GM23338 (cell line): ENCODE results near the gene DNAH11. TPM values are rescaled to one million over a fixed set of nuclear protein-coding genes. Genes with fewer than 3 reads are reported as not detected.

Experiments used
- ATAC-seq: fragments of 200-7000 bp; cut with Tn5 transposase; 3 replicates; pipeline ENCODE4 v1.9.1; 2020
- DNase-seq: peaks from one replicate; pipeline ENCODE4 v3.0.0-alpha.2; 2015; ENCODE audit warnings: low spot score
- H2AFZ ChIP-seq: fragments of 200-600 bp; sonication (generic); 2 replicates; pipeline ENCODE4 v1.8.0; 2016; ENCODE audit warnings: antibody characterized with exemption, mild to moderate bottlenecking, moderate library complexity
- H3F3A ChIP-seq: fragments of 200-600 bp; sonication (generic); replicated peaks from 2 replicates; pipeline ENCODE4 v1.8.0; 2017; ENCODE audit warnings: antibody characterized with exemption, mixed run types, low read depth
- H3K27ac ChIP-seq: fragments of 200-600 bp; sonication (generic); 2 replicates; pipeline ENCODE4 v1.6.1; 2016; ENCODE audit warnings: low read depth
- H3K27me3 ChIP-seq: fragments of 200-600 bp; sonication (generic); 2 replicates; pipeline ENCODE4 v1.8.0; 2016; ENCODE audit warnings: mild to moderate bottlenecking, mixed run types, moderate library complexity; ENCODE audit not compliant: insufficient read depth
- H3K36me3 ChIP-seq: fragments of 200-600 bp; sonication (generic); 2 replicates; pipeline ENCODE4 v1.8.0; 2016; ENCODE audit warnings: mild to moderate bottlenecking; ENCODE audit not compliant: insufficient read depth
- H3K4me1 ChIP-seq: fragments of 200-600 bp; sonication (generic); 2 replicates; pipeline ENCODE4 v1.8.0; 2016; ENCODE audit warnings: mild to moderate bottlenecking, moderate library complexity; ENCODE audit not compliant: insufficient read depth
- H3K4me2 ChIP-seq: fragments of 200-600 bp; sonication (generic); 2 replicates; pipeline ENCODE4 v1.7.1; 2017; ENCODE audit warnings: mixed run types
- H3K4me3 ChIP-seq: fragments of 200-600 bp; sonication (generic); 2 replicates; pipeline ENCODE4 v1.6.1; 2016; ENCODE audit warnings: mixed run types
- H3K79me2 ChIP-seq: fragments of 200-600 bp; sonication (generic); replicated peaks from 2 replicates; pipeline ENCODE4 v1.8.0; 2017; ENCODE audit warnings: mild to moderate bottlenecking; ENCODE audit not compliant: insufficient read depth
- H3K9me2 ChIP-seq: fragments of 200-600 bp; sonication (generic); 2 replicates; pipeline ENCODE4 v1.8.0; 2017; ENCODE audit not compliant: insufficient read depth
- H4K20me1 ChIP-seq: fragments of 200-600 bp; sonication (generic); replicated peaks from 2 replicates; pipeline ENCODE4 v1.8.0; 2017; ENCODE audit warnings: mild to moderate bottlenecking; ENCODE audit not compliant: insufficient read depth
- H3K27ac Mint-ChIP-seq: 2 replicates; pipeline ENCODE4 v1.8.0; 2020; ENCODE audit warnings: inconsistent platforms, mild to moderate bottlenecking, moderate library complexity, mixed read lengths
- H3K27me3 Mint-ChIP-seq: 3 replicates; pipeline ENCODE4 v1.8.0; 2022; ENCODE audit warnings: low read depth, mild to moderate bottlenecking, moderate library complexity, mixed read lengths, inconsistent platforms; ENCODE audit not compliant: insufficient read depth, poor library complexity
- H3K36me3 Mint-ChIP-seq: 3 replicates; pipeline ENCODE4 v1.8.0; 2021; ENCODE audit warnings: low read depth, mild to moderate bottlenecking, inconsistent platforms, moderate library complexity, mixed read lengths
- H3K4me1 Mint-ChIP-seq: 3 replicates; pipeline ENCODE4 v1.8.0; 2020; ENCODE audit warnings: mild to moderate bottlenecking, inconsistent platforms, mixed read lengths
- H3K4me3 Mint-ChIP-seq: 3 replicates; pipeline ENCODE4 v1.8.0; 2021; ENCODE audit warnings: moderate library complexity, mild to moderate bottlenecking, inconsistent platforms, mixed read lengths
- H3K9me3 Mint-ChIP-seq: 3 replicates; pipeline ENCODE4 v1.8.0; 2020; ENCODE audit warnings: moderate library complexity, mild to moderate bottlenecking, inconsistent platforms, mixed read lengths
- CREB1 ChIP-seq: fragments of 250-450 bp; sonication (Bioruptor Pico); IDR thresholded peaks from 2 replicates; pipeline ENCODE4 v1.5.0; 2020; ENCODE audit warnings: low read depth, mild to moderate bottlenecking, moderate library complexity
- CTCF ChIP-seq, 2 experiments: fragments of 200-600 bp in 1 of 2; sonication (generic) in 1 of 2; conservative IDR thresholded peaks; 2 replicates each; pipeline versions ENCODE4 v1.5.1 to v1.6.1; 2016 to 2017; ENCODE audit warnings: antibody characterized with exemption in 2 of 2, low read depth in 2 of 2, mild to moderate bottlenecking in 2 of 2, moderate library complexity in 1 of 2
- EZH2 ChIP-seq: fragments of 200-600 bp; sonication (generic); IDR thresholded peaks from one replicate; pipeline ENCODE4 v1.8.0; 2017; ENCODE audit warnings: antibody characterized with exemption, mild to moderate bottlenecking, low read depth; ENCODE audit not compliant: unreplicated experiment
- EZH2phosphoT487 ChIP-seq: fragments of 200-600 bp; sonication (generic); IDR thresholded peaks from one replicate; pipeline ENCODE4 v1.8.1; 2018; ENCODE audit warnings: antibody characterized with exemption; ENCODE audit not compliant: unreplicated experiment
- JUNB ChIP-seq: IDR thresholded peaks from one replicate; pipeline ENCODE4 v1.6.1; 2016; ENCODE audit warnings: antibody characterized with exemption; ENCODE audit not compliant: unreplicated experiment
- NANOG ChIP-seq: IDR thresholded peaks from 2 replicates; pipeline ENCODE4 v1.6.1; 2016; ENCODE audit warnings: antibody characterized with exemption, borderline replicate concordance
- POLR2AphosphoS5 ChIP-seq: IDR thresholded peaks from 2 replicates; pipeline ENCODE4 v1.6.1; 2016; ENCODE audit warnings: antibody characterized with exemption, low read depth
- REST ChIP-seq: IDR thresholded peaks from one replicate; pipeline ENCODE4 v1.6.1; 2018; ENCODE audit warnings: antibody characterized with exemption; ENCODE audit not compliant: unreplicated experiment
- STAT1 ChIP-seq: IDR thresholded peaks from one replicate; pipeline ENCODE4 v1.6.1; 2016; ENCODE audit warnings: antibody characterized with exemption; ENCODE audit not compliant: unreplicated experiment
- ZNF114 ChIP-seq: fragments of 250-450 bp; sonication (Bioruptor Pico); IDR thresholded peaks from 2 replicates; pipeline ENCODE4 v1.5.0; 2020; ENCODE audit warnings: mild to moderate bottlenecking, moderate library complexity
- ZNF331 ChIP-seq: fragments of 250-450 bp; sonication (Bioruptor Pico); IDR thresholded peaks from 2 replicates; pipeline ENCODE4 v1.5.0; 2020; ENCODE audit warnings: low read depth, mild to moderate bottlenecking, moderate library complexity
- polyA plus RNA-seq: library from polyadenylated mRNA; unstranded; fragments of >200 nt; fragmentation: Nextera tagmentation; extraction: Ambion mirVana; gene quantifications from 2 replicates; pipeline ENCODE4 v1.2.1, GENCODE V29; 2016
- total RNA-seq: library from RNA; depleted of rRNA; stranded (reverse); fragments of >200 nt; shearing (Covaris generic); gene quantifications from 2 replicates; pipeline ENCODE4 v1.2.3, GENCODE V29; 2014
- TF ChIP-seq, protein P1 (sequence below): IDR thresholded peaks from 2 replicates; pipeline ENCODE4 v1.6.1; 2016; ENCODE audit warnings: antibody characterized with exemption
- TF ChIP-seq, protein P2 (sequence below): fragments of 250-450 bp; sonication (Bioruptor Pico); IDR thresholded peaks from 2 replicates; pipeline ENCODE4 v1.5.0; 2020; ENCODE audit warnings: mild to moderate bottlenecking, moderate library complexity

Gene DNAH11
- total and polyA plus RNA-seq, 2 experiments from 2014 or later, result 9.3 TPM

DNA sequence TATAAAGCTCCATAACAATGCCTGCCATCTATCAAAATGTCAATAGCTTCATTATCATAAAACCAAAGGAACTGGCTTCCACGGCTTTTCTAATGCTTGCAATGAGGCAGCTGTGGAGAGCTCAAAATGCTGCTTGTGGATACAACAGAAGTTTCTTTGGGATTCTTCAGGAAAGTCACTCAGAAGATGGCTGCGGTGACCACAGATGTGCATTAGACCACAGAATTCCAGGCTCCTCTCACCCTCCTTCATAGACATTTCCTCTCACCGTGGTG, 325.7 kb downstream of the DNAH11 start:
- peaks cover 71% of the 10 kb centered on the region for H3K4me1 Mint-ChIP-seq
- Histone ChIP-seq H3K9me2 (peaks cover 5% of the 10 kb centered on the region; the same call in 1 of the 2 replicates), H3K4me2 (peak overlapping the region; percentile 71), H3K4me3 (peak overlapping the region; percentile 25), H3K27ac (peak overlapping the region; percentile 88), H4K20me1 (no peaks in the 10 kb centered on the region), H3K79me2 (no peaks in the 10 kb centered on the region), H2AFZ (no peak overlapping the region), H3K4me1 (peaks cover 80% of the 10 kb centered on the region), H3K36me3 (no peaks in the 10 kb centered on the region; the same call in 1 of the 2 replicates), H3F3A (peaks cover 16% of the 10 kb centered on the region), H3K27me3 (no peaks in the 10 kb centered on the region)
- TF ChIP-seq, protein P1, sequence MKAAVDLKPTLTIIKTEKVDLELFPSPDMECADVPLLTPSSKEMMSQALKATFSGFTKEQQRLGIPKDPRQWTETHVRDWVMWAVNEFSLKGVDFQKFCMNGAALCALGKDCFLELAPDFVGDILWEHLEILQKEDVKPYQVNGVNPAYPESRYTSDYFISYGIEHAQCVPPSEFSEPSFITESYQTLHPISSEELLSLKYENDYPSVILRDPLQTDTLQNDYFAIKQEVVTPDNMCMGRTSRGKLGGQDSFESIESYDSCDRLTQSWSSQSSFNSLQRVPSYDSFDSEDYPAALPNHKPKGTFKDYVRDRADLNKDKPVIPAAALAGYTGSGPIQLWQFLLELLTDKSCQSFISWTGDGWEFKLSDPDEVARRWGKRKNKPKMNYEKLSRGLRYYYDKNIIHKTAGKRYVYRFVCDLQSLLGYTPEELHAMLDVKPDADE, result no peak
- no peak for TF ChIP-seq CTCF (conservative IDR thresholded peaks at IDR 0.05; ENCODE audit: low read depth in 2 of 2)
- no peak for TF ChIP-seq REST
- TF ChIP-seq, protein P2, sequence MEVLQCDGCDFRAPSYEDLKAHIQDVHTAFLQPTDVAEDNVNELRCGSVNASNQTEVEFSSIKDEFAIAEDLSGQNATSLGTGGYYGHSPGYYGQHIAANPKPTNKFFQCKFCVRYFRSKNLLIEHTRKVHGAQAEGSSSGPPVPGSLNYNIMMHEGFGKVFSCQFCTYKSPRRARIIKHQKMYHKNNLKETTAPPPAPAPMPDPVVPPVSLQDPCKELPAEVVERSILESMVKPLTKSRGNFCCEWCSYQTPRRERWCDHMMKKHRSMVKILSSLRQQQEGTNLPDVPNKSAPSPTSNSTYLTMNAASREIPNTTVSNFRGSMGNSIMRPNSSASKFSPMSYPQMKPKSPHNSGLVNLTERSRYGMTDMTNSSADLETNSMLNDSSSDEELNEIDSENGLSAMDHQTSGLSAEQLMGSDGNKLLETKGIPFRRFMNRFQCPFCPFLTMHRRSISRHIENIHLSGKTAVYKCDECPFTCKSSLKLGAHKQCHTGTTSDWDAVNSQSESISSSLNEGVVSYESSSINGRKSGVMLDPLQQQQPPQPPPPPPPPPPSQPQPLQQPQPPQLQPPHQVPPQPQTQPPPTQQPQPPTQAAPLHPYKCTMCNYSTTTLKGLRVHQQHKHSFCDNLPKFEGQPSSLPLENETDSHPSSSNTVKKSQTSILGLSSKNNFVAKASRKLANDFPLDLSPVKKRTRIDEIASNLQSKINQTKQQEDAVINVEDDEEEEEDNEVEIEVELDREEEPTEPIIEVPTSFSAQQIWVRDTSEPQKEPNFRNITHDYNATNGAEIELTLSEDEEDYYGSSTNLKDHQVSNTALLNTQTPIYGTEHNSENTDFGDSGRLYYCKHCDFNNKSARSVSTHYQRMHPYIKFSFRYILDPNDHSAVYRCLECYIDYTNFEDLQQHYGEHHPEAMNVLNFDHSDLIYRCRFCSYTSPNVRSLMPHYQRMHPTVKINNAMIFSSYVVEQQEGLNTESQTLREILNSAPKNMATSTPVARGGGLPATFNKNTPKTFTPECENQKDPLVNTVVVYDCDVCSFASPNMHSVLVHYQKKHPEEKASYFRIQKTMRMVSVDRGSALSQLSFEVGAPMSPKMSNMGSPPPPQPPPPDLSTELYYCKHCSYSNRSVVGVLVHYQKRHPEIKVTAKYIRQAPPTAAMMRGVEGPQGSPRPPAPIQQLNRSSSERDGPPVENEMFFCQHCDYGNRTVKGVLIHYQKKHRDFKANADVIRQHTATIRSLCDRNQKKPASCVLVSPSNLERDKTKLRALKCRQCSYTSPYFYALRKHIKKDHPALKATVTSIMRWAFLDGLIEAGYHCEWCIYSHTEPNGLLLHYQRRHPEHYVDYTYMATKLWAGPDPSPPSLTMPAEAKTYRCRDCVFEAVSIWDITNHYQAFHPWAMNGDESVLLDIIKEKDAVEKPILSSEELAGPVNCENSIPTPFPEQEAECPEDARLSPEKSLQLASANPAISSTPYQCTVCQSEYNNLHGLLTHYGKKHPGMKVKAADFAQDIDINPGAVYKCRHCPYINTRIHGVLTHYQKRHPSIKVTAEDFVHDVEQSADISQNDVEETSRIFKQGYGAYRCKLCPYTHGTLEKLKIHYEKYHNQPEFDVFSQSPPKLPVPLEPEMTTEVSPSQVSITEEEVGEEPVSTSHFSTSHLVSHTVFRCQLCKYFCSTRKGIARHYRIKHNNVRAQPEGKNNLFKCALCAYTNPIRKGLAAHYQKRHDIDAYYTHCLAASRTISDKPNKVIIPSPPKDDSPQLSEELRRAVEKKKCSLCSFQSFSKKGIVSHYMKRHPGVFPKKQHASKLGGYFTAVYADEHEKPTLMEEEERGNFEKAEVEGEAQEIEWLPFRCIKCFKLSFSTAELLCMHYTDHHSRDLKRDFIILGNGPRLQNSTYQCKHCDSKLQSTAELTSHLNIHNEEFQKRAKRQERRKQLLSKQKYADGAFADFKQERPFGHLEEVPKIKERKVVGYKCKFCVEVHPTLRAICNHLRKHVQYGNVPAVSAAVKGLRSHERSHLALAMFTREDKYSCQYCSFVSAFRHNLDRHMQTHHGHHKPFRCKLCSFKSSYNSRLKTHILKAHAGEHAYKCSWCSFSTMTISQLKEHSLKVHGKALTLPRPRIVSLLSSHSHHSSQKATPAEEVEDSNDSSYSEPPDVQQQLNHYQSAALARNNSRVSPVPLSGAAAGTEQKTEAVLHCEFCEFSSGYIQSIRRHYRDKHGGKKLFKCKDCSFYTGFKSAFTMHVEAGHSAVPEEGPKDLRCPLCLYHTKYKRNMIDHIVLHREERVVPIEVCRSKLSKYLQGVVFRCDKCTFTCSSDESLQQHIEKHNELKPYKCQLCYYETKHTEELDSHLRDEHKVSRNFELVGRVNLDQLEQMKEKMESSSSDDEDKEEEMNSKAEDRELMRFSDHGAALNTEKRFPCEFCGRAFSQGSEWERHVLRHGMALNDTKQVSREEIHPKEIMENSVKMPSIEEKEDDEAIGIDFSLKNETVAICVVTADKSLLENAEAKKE, result peak; percentile 75
- no peak for TF ChIP-seq STAT1
- TF ChIP-seq CREB1 (CRISPR knock-in tag), result no peak
- TF ChIP-seq POLR2AphosphoS5, result no peak
- TF ChIP-seq NANOG, result peak; percentile 57; the same call in 1 of the 2 replicates
- TF ChIP-seq EZH2, result no peak
- no peak for TF ChIP-seq ZNF331 (CRISPR knock-in tag)
- TF ChIP-seq JUNB, result no peak
- TF ChIP-seq ZNF114 (CRISPR knock-in tag), result no peak
- TF ChIP-seq EZH2phosphoT487, result no peak
- ATAC-seq (peak; percentile 17), DNase-seq (peak; percentile 31)
- no peak overlapping the region for H3K4me3 Mint-ChIP-seq
- peaks cover 10% of the 10 kb centered on the region; the same call in 2 of the 3 replicates for H3K36me3 Mint-ChIP-seq
- peaks cover 4% of the 10 kb centered on the region for H3K27me3 Mint-ChIP-seq
- peak overlapping the region; percentile 90 for H3K27ac Mint-ChIP-seq
- no peaks in the 10 kb centered on the region for H3K9me3 Mint-ChIP-seq
